ENCODE measurements around the gene BIRC5.
"Not testable (repeated sequence)": the region's sequence is repeated elsewhere in the genome, so short reads cannot be mapped to it uniquely, and the experiment has no call there.

Gene BIRC5

DNA sequence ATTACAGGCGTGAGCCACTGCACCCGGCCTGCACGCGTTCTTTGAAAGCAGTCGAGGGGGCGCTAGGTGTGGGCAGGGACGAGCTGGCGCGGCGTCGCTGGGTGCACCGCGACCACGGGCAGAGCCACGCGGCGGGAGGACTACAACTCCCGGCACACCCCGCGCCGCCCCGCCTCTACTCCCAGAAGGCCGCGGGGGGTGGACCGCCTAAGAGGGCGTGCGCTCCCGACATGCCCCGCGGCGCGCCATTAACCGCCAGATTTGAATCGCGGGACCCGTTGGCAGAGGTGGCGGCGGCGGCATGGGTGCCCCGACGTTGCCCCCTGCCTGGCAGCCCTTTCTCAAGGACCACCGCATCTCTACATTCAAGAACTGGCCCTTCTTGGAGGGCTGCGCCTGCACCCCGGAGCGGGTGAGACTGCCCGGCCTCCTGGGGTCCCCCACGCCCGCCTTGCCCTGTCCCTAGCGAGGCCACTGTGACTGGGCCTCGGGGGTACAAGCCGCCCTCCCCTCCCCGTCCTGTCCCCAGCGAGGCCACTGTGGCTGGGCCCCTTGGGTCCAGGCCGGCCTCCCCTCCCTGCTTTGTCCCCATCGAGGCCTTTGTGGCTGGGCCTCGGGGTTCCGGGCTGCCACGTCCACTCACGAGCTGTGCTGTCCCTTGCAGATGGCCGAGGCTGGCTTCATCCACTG, at the start of gene BIRC5:
BIRC5 (plus strand) TSS at position 238 of the 690 bp plus-strand sequence; CDS start at position 302, 64 bp downstream.
- DNase-seq, result peak; percentile 69 to 80

DNA sequence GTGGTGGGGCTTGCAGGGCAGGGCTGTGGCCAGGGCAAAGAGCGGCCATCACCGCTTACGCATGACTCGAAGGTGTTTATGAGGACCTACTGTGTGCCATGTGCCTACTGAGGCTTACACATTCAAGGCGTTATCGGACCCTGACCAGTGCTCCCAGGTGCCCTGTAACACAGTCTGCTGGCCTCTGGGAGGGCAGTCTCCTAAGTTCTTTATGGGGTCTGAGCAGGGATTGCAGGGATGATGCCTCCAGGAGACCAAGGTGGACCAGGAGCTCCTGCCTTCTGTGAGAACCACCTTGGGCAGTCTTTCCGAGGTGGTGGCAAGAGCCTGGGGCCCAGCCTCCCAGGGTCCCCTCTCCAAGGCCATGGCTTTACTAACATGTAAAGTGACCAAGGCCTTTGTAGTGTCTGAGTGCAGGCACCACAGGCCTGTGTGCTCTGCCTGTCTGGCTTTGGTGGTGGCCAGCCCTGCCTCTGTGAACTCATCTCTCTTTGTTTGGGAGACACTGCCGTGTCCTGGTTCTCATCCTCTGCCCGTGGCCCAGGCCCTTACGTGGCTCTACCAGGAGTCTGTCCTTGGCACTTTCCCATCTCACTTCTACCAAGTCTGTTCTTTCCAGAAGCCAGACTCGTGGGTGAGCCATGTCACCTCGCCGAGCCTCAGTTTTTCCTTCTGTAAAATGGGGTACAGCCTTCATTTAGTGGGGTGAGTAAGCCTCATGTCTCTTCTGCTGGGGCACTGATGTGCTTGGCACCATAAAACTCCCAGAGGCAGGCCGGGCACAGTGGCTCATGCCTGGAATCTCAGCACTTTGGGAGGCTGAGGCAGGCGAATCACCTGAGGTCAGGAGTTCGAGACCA, 49.1 kb upstream of the BIRC5 start:
- no peak for DNase-seq

DNA sequence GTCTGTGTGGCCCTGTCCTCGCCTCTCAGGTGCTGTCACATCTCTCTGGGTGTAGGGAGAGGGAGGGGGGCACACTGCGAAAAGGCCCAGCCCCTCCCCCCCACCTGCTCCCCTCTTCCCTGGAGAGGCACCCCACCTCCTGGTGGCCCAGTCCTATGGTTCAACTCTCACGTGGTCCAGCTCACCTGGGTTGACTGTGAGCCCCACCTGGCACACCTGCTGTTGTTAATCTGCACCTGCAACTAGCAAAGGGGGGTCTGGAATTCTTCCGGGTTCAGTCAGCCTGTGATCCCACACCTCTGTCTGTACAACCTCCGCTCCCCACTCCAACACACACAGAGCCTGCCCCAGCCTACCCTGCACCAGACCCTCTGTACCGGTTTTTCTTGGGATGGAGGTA, 47.6 kb upstream of the BIRC5 start:
- DNase-seq, result no peak

DNA sequence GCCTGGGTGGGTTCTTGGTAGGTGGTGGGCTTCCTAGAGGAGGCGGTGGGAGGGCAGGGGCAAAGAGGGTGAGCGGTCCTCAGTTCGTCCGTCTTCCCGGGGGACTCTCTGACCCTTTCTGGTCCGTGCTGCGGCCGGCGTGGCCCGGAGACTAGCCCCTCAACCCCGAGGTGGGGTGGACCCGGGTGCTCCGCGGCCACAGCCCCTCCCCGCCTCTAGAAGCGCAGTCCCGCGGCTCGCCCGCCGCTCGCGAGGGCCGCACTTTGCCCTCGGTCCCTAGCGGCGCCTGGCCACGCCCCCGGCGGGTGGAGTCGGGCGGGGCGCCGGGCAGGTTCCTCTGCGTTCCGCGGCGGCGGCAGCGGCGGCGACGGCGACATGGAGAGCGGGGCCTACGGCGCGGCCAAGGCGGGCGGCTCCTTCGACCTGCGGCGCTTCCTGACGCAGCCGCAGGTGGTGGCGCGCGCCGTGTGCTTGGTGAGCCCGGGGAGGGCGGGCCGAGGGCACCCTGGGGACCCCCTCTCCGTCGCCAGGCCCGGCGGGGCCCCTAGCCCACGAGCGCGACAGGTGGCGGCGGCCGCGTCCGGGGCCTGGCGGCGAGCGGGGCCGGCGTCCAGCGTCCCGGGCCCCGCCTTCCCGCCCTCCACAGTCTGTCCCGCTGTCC, 45.7 kb upstream of the BIRC5 start, which contains the start of gene SYNGR2:
SYNGR2 (plus strand) TSS at position 340 of the 661 bp plus-strand sequence; CDS start at position 376, 36 bp downstream.
- peak; percentile 48 to 50 for DNase-seq

DNA sequence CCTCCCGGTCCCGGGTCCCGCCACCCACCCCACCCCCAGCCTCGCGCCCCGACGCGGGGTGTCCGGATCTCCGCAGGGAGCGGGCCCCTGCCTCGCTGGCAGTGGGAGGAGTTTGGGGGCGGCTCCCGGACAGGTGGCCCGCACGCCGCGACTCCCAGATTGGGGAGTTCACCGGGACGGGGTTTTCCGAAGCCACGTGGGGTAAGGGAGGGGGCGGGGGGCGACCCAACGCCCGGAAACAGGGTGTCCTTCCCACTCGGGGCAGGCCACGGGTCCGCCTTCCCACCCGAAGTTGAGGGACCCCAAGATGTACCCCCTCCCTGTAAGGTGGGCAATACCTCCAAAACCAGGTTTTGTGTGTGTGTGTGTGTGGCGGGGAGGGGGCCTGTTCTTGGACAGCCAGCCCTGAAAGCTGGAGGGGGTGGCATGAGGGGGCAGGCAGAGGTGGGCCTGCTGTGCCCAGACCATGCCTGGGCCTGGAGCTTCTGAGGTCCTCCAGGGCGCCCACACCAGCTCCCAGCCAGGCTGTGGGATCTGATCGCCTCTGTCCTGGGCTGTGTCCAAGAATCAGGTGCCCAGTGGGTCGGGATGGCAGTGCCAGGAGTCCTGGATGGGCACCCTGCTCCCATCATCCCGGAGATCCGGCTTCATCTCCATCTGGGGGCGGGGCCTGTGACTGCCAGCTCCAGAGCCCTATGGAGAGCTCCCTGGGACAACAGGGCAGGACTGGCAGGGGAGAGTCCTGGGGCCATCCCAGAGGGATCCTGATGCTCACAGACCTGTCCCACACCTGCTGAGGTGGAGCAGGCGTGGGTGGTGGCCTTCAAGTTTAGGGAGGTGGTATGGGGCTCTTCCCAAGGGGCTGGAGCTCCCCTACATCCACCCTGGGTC, 44.9 kb upstream of the BIRC5 start:
- no peak for DNase-seq

DNA sequence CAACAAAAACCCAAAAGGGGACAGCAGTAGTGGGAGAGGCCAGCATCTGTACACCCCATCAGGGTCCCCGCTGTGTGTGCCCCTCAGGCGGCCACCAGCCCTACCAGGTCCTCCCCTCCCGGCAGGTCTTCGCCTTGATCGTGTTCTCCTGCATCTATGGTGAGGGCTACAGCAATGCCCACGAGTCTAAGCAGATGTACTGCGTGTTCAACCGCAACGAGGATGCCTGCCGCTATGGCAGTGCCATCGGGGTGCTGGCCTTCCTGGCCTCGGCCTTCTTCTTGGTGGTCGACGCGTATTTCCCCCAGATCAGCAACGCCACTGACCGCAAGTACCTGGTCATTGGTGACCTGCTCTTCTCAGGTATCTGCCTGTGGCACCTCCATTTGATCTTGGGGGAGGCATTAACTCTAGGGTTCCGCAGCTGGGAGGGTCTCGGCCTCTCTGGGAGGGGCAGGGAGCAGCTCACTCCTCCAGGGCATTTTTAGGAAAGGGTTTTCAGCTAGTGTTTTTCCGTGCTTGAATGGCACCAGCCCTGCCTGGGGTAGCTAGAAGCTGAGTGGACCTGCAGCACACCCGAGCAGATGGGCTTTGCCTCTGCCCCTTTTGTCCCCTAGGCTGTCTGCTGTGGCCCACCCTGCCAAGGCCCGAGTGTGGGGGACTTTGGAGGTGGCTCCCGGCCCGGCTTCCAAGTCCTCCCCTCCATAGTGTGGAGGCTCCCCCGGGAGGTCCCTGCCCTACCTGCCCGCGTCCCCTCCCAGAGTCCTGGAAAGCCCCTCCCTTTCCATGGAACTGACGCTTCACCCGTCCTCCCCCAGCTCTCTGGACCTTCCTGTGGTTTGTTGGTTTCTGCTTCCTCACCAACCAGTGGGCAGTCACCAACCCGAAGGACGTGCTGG, 43.1 kb upstream of the BIRC5 start:
- no peak for DNase-seq

DNA sequence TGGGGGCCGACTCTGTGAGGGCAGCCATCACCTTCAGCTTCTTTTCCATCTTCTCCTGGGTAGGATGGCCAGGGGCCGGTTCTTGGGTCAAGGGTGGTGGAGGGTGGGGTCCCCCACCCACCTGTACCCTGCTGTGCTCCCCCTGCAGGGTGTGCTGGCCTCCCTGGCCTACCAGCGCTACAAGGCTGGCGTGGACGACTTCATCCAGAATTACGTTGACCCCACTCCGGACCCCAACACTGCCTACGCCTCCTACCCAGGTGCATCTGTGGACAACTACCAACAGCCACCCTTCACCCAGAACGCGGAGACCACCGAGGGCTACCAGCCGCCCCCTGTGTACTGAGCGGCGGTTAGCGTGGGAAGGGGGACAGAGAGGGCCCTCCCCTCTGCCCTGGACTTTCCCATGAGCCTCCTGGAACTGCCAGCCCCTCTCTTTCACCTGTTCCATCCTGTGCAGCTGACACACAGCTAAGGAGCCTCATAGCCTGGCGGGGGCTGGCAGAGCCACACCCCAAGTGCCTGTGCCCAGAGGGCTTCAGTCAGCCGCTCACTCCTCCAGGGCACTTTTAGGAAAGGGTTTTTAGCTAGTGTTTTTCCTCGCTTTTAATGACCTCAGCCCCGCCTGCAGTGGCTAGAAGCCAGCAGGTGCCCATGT, 42.3 kb upstream of the BIRC5 start:
- DNase-seq, result not testable (repeated sequence)

DNA sequence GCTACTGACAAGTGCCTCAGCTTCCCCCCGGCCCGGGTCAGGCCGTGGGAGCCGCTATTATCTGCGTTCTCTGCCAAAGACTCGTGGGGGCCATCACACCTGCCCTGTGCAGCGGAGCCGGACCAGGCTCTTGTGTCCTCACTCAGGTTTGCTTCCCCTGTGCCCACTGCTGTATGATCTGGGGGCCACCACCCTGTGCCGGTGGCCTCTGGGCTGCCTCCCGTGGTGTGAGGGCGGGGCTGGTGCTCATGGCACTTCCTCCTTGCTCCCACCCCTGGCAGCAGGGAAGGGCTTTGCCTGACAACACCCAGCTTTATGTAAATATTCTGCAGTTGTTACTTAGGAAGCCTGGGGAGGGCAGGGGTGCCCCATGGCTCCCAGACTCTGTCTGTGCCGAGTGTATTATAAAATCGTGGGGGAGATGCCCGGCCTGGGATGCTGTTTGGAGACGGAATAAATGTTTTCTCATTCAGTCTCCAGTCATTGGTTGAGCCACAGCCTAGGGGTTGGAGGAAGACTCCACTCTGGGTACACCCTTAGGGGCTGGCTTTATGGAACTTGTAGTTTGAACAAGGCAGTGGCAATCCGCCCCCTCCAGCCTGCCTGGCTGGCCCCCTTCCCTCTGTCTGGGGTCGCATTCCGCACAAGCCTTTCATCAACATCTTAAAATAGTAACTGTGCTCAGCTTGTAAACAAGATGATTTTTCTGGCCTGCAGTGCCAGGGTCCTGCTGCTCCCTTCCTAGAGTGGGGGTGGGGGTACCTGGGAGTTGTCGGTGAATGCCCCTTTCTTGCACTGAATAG, 41.6 kb upstream of the BIRC5 start:
- peak in 1 of 2 donors; percentile 29 for DNase-seq

DNA sequence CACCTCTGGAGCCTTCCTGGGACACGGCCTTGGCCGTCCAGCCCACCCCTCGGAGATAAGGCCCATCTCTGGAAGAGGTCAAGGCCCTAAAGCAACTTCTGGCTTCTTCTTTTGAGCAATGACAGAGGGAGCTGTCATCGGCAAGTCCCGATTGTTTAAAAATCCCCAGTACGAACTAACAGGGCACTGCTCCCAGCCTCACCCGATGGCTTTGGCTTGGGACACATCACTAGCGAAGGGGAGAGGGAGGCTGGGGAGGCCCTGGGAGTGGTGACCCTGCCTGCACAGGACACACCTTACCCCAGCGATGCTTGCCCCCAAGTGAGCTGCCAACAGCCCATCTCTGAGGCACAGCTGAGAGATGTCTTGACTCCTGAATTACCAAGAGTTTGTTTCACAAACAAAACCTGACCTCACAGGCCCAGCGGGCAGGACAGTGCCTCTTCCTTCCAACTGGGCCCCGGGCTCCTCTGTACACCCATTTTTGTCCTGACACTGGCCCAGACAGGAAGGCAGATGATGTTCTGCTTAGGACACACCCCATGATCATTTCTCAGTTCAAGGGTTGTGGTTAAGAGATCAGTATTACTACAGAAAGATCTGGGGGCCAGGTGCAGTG, 40.8 kb upstream of the BIRC5 start:
- no peak for DNase-seq

DNA sequence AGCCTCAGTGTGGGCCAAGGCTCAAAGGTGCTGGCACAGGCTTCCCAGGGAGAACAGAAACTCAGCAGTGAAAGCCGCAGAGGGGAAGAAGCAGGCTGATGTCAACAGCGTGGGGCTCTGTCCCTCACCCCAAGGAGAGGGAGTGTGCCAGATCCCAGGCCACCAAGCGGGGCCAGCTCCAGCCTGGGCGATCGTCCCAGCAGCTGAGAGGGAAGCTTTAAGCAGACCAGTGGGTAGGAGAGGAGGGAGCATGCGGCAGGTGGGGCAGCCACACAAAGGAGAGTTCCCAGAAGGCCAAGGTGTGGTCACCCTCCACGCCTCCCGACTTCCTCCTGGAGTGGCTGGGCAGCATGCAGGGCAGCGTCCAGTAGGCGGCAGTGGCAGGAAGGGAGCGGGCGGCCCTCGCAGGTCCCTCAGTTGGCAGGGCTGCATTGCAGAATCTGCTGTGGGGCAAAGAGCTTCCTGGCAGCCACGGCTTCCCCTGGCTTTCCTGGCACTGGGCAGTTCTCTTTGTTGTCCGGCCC, 39.6 kb upstream of the BIRC5 start:
- peak in 1 of 2 donors; percentile 41 for DNase-seq

DNA sequence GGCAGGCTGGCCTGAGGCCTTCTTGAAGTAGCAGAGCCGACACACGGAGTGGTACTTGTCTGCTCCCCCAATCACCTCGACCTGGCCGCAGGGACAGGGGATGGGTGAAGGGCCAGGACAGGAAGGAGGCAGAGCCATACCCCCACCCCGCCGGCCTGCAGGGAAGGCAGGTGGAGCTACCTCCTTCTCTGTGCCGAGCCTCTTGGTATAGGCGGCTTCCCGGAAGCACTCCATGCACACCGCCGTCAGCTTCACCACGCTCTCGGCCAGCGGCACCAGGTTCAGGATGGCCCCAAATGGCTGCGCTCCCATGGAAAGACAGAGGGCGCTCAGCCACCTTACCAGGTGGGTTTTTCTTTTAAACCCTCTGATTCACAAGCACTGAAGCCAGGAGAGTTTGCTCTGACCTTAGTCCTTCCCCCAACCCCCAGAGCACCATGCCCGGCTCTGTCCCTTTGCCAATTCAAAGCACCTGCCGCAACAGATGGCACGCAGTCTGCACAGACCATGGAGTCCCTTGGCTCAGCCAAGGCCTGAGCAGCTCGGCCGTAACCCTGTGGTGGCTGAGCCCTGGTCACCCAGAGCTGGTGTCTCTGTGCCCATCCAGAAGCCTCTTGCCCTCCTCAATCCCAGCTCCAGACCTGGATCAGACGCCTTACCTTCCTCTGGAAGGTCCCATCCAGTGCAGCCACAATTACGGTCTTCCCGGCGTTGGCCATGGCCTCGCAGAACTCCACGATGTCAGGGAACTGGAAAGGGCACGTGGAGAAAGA, 39.0 kb upstream of the BIRC5 start:
- no peak for DNase-seq

DNA sequence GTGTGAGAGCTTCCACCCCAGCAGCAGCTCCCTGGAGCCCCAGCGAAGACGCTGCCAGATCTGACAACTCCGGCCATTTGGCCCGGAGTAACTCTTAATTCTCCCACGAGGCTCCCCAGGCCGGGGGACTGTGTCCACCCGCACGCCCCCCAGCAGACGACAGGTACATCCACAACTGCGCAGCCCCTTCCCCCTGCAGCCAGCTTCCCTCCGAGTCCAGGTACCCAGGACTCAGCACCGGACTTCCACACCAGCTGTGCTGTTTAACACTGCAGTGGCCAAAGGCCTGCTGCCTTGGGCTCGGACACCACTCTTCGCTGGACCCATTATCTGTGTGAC, 38.4 kb upstream of the BIRC5 start:
- no peak for DNase-seq

DNA sequence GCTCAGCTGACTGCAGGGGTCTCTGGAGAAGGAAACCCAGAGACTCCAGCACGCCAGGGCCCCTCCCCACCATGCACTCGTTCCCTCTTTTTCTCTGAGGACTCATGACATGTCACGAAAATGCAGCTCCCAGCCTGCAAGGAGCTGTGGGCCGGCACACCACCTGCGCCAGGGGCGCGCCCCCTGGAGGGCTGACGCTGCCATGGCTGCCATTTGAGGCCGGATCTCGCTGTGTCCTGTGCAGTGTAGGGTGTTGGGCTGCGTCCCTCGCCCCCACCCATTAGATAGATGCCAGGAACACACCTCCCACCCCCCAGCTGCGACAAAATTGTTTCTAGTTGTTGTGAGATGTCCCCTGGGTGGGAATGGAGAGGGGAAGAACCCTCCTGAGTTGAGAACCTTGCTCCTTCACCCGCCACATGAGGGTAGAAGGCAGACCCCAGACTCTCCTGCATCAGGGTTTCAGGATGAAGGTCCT, 37.5 kb upstream of the BIRC5 start:
- peak; percentile 33 to 53 for DNase-seq

DNA sequence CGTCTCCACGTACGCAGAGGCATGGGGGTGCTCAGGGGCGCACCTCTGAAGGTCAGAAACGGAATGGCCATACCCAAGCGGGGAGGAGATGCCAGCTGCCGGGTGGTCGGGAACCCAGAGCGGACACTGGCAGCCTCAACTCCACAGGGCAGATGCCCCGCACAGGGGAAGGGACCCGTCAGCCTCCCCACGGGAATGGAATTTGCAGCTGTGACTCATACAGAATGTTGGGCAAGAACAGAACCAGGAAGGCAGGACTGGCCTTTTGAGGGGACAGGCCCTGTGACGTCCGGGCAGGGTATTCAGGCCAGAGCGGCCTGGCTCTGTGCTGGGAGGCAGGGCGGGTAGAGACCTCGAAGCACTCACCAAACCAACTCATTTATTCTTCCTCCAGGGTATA, 34.7 kb upstream of the BIRC5 start:
- DNase-seq, result no peak

DNA sequence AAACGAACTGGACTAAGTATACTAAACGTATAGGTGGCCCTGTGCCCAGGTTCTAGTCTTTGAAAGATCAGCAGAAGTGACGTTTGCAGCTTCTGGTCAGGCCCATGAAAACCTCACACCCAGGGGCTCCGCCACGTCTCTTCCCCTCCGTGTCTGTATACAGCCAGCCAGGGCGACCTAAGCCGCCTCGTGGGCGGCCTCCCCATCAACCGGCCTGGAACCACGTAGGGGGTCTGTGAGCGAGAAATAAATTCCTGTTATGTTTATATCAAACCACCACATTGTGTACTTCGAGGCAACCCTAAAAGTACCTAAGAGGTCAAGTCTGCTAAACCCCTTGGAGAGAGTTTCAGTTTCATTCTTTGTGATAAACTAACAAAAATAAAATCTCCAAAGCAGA, 34.0 kb upstream of the BIRC5 start:
- DNase-seq, result no peak

DNA sequence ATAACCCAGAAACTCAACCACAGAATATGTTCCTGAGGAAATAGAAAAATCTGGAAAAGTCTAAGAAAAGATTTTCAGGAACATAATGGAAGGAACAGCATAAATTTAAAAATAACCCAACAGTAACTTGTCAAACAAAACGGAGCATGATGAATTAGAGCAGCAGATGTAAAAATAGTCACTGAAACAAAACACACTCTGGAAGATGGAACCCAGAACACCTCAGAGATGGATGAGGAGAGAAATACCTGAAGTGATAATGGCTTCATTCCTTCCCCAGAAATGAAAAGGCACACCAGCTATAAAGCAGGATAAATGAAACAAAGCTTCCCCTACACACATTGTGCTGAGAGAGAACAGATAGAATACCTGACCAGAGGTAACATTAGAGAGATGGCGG, 33.5 kb upstream of the BIRC5 start:
- DNase-seq, result no peak

DNA sequence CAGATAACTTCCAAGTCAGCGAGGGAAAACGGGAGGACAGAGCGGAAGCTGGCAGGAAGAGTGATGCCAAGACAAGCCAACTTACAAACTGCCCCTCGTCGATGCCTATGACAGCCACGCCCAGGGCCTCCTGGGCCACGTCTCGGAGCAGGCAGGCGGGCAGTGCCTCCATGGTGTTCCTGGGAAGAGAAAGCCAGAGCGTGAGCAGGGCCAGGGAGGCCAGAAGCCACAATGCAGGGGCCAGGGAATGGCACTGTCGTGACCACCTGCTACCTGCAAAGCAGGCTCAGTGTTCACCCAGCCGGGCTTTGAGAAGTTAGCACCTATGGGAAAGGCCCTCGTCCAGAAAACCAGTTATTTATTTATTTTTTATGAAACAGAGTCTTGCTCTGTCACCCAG, 31.5 kb upstream of the BIRC5 start:
- no peak for DNase-seq

DNA sequence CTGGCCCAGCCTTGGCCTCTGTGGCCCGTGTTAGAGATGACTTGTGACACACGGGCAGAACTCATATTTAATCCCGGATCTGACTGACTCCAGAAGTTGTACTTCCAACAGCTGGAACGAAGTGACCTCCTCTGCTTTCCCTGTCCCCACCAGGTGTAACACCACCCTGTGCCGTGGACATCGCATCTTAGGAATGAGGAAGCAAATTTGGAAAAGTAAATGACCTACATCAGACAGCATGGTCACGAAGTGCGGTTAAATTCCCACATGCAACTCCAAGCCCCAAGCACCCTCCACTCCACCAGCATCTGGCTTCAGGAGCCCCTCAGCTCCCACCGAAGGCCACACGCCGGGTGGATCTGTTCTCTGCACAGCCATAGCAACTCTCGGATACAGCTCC, 30.1 kb upstream of the BIRC5 start:
- no peak for DNase-seq

Data from bone marrow (tissue), 2 donors.